Colonic mucosa (tissue), 4 donors: Measurements from ENCODE around the gene CPLX3. TPM values are rescaled to one million over a fixed set of nuclear protein-coding genes. Genes with fewer than 3 reads are reported as not detected.

ENCODE experiments used
- DNase-seq: peaks from one replicate; pipeline ENCODE4 v3.0.0-alpha.2; 2020
- H3K27ac ChIP-seq: fragments of 200-600 bp; one replicate; pipeline ENCODE4 v1.8.0; 2021
- H3K27me3 ChIP-seq: fragments of 200-600 bp; one replicate; pipeline ENCODE4 v1.8.0; 2021
- H3K36me3 ChIP-seq: fragments of 200-600 bp; one replicate; pipeline ENCODE4 v1.8.0; 2021
- H3K4me1 ChIP-seq: fragments of 200-600 bp; one replicate; pipeline ENCODE4 v1.8.0; 2021; ENCODE audit warnings: mild to moderate bottlenecking
- H3K4me3 ChIP-seq: fragments of 200-600 bp; one replicate; pipeline ENCODE4 v1.8.0; 2021
- H3K9ac ChIP-seq, 2 donors: one replicate each; pipeline ENCODE4 v1.7.0; 2013; ENCODE audit warnings: control low read depth in 2 of 2, low read depth in 2 of 2, low read length in 2 of 2
- H3K9me3 ChIP-seq: fragments of 200-600 bp; one replicate; pipeline ENCODE4 v1.8.0; 2021
- CTCF ChIP-seq: fragments of 200-600 bp; IDR thresholded peaks from one replicate; pipeline ENCODE4 v1.8.0; 2022; ENCODE audit warnings: antibody characterized with exemption, mild to moderate bottlenecking
- intact Hi-C: fragments of 100-400 bp; cut with DNase I; formaldehyde crosslinking; loops from one replicate; pipeline ENCODE4 v1.14.1; 2022
- total RNA-seq, 2 donors: library from RNA; stranded (reverse); fragmentation: NEBNext Ultra II Directional in 1 of 2; extraction: Animal tissue kit (Norgen Biotek cat#: 25700) in 1 of 2; gene quantifications; one replicate each; pipeline ENCODE4 v1.2.1, GENCODE V29; 2021
- donor health status: healthy.
- donor health status: DM: no; HTN: no; CAD: no.
- donor health status: DM: no; HTN: no; CAD: no.

The CPLX3 gene
- total RNA-seq, 2 donors from 2014 or later, result not detected

- peak; percentile 92 for DNase-seq
- Histone ChIP-seq H3K36me3 (no peaks in the 10 kb centered on the region), H3K9me3 (no peaks in the 10 kb centered on the region), H3K4me1 (peaks cover 17% of the 10 kb centered on the region), H3K27ac (peak within 1 kb of the TSS; percentile 92), H3K9ac (peak within 1 kb of the TSS; percentile 93 to 95), H3K27me3 (no peaks in the 10 kb centered on the region), H3K4me3 (peak within 1 kb of the TSS; percentile 90)
- intact Hi-C loops, result loop anchor here (5.0 kb wide), 1 partner anchor 59 kb away; no protein-coding TSS in a partner anchor
- TF ChIP-seq CTCF, result peak; percentile 50
Measured at GRCh38 chr15:74842581-74843444, 16.4 kb downstream of the CPLX3 start, which contains the start of gene ULK3. TSS of gene ULK3 (minus strand) at chr15:74843156. CDS start at chr15:74843105, 51 bp downstream.

DNA sequence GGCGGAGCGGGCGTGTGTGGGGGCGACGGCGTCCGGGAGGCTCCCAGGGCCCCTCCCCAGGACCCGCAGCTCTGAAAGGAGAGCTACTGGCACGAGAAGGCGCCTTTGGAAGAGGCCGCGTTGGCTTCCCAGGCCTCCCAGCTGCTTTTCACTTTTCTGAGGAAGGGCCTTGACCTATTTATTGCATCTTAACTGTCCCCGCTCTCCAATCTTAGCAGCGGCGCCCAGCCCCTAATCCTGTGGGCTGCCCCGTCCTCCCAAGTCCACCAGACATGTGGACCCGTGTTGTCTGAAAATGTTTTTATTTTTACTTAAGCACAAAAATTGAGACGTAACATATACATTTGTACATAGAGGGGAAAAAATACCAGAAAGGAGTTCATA, 17.0 kb downstream of the CPLX3 start:
- intact Hi-C loops, result loop anchor here (5.0 kb wide), 1 partner anchor 59 kb away; no protein-coding TSS in a partner anchor
- H3K4me3 ChIP-seq, result peak overlapping the region; percentile 90
- no peaks in the 10 kb centered on the region for H3K27me3 ChIP-seq
- H3K9me3 ChIP-seq, result no peaks in the 10 kb centered on the region
- peak overlapping the region; percentile 92 for H3K27ac ChIP-seq
- no peak for DNase-seq
- H3K9ac ChIP-seq, result peak overlapping the region; percentile 79 to 95
- H3K4me1 ChIP-seq, result peaks cover 17% of the 10 kb centered on the region
- no peak for TF ChIP-seq CTCF
- H3K36me3 ChIP-seq, result peaks cover 4% of the 10 kb centered on the region

DNA sequence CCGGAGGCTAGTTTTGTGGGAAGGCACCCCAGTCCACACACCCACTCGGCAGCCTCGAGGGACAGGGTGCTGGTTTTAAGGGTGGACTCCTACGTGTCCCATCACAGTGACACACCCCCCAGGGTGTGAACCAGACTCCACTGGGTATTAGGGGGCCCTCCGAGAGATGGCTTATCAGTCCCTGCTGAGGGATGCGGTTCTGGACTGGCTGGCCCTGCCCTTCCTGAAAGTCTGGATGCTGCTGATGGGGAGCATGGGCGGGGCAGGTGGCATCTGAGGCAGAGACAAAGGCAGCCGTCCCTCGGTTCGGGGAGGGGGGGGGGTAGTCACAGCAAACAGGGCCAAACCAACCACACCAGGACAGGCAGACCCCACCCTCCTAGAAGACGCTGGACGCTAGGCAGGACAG, 17.5 kb downstream of the CPLX3 start:
- no peak for DNase-seq
- Histone ChIP-seq H3K9ac (peak overlapping the region in 1 of 2 donors; percentile 95), H3K27ac (peak overlapping the region; percentile 92), H3K27me3 (no peaks in the 10 kb centered on the region), H3K36me3 (peaks cover 6% of the 10 kb centered on the region), H3K4me1 (peaks cover 17% of the 10 kb centered on the region), H3K9me3 (no peaks in the 10 kb centered on the region), H3K4me3 (no peak overlapping the region)
- TF ChIP-seq CTCF, result no peak
- intact Hi-C loops, result loop anchor here (5.0 kb wide), 1 partner anchor 58 kb away; no protein-coding TSS in a partner anchor

DNA sequence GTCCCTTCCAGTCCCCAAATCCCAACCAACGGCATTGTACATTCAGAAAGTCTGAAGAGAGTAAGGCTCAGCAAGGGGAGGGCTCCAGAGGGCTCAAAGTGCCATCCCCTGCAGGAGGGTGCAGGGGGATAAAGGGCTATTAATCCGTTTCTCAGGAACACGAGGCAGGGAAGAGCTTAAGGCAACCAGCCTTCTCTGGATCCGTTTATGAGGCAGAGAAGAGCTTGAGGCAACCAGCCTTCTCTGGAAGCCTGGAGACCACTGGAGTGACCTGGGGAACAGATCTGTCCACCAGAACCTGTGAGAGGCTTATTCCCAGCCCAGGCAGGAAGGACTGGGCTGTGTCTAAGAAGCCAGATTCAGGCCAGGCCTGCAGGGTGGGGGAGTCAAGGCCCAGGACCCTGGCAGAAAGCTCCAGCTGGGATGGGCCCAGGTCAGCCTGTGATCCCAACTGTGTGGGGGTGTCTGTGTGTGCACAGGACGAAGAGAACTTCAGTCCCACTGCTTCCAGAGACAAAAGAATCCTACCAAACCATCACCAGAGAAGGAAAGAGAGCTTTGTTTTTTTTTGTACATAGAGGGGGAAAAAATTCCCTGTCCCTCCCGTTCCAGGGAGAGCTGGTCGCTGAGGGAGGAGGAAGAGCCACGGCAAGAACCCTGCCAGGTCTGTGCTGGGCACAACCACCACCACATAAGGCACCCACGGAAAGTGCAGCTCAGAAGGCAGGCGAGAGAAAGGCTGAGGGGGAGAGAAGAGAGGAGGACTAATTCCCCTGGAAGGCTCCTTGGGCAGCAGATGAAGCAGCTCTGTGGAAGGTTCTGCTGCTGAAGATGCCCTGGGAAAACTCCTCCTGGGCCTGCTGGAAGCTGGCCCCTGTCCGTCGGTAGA, 18.1 kb downstream of the CPLX3 start:
- H3K9ac ChIP-seq, result no peak overlapping the region
- no peaks in the 10 kb centered on the region for H3K27me3 ChIP-seq
- no peak overlapping the region for H3K4me3 ChIP-seq
- H3K27ac ChIP-seq, result peak overlapping the region; percentile 16
- DNase-seq, result no peak
- peaks cover 17% of the 10 kb centered on the region for H3K4me1 ChIP-seq
- intact Hi-C loops, result loop anchor here (5.0 kb wide), 1 partner anchor 58 kb away; no protein-coding TSS in a partner anchor
- H3K36me3 ChIP-seq, result peaks cover 6% of the 10 kb centered on the region
- TF ChIP-seq CTCF, result no peak
- no peaks in the 10 kb centered on the region for H3K9me3 ChIP-seq

GRCh38 chr15:74845208-74845568, 18.8 kb downstream of the CPLX3 start:
- no peak for DNase-seq
- Histone ChIP-seq H3K9me3 (no peaks in the 10 kb centered on the region), H3K9ac (no peak overlapping the region), H3K4me3 (no peak overlapping the region), H3K27me3 (no peaks in the 10 kb centered on the region), H3K27ac (peak overlapping the region; percentile 16), H3K4me1 (peaks cover 17% of the 10 kb centered on the region), H3K36me3 (peaks cover 6% of the 10 kb centered on the region)
- TF ChIP-seq CTCF, result no peak
- intact Hi-C loops, result no loop called here
